Caco-2 (cell line): ENCODE data around the gene SNN. TPM values are rescaled to one million over a fixed set of nuclear protein-coding genes. Genes with fewer than 3 reads are reported as not detected.

Experiments used
- BruUV-seq: library from RNA; stranded (reverse); fragments of 400-500 nt; replicated peaks from 2 replicates; lab custom pipeline; 2021; lab: Mats Ljungman, UMichigan
- CTCF ChIA-PET: fragments of 300-600 bp; sonication (Branson Sonifier 250); formaldehyde crosslinking; loops from one replicate; lab custom pipeline; 2022; ENCODE audit warnings: antibody characterized with exemption; lab: Charles Lee
- POLR2A ChIA-PET: fragments of 300-600 bp; sonication (Branson Sonifier 250); formaldehyde crosslinking; loops from one replicate; lab custom pipeline; 2022; ENCODE audit warnings: antibody characterized with exemption; lab: Charles Lee
- DNase-seq, 2 experiments: peaks; one replicate each; pipeline versions ENCODE4 v3.0.0 to v3.0.0-alpha.2; 2020 to 2022
- H3K27me3 ChIP-seq: replicated peaks from 2 replicates; pipeline ENCODE4 v1.6.0; 2011; ENCODE audit warnings: low read length; ENCODE audit not compliant: control insufficient read depth, insufficient read depth
- H3K36me3 ChIP-seq: 2 replicates; pipeline ENCODE4 v1.5.1; 2011; ENCODE audit warnings: low read length; ENCODE audit not compliant: control insufficient read depth, insufficient read depth
- H3K4me1 ChIP-seq: fragments of 250-450 bp; sonication (Bioruptor Pico); 2 replicates; pipeline ENCODE4 v1.5.1; 2020; ENCODE audit warnings: mild to moderate bottlenecking
- H3K4me3 ChIP-seq: 2 replicates; pipeline ENCODE4 v1.5.1; 2011; ENCODE audit warnings: low read depth, mild to moderate bottlenecking, control low read depth, low read length
- H3K9me3 ChIP-seq: fragments of 250-450 bp; sonication (Bioruptor Pico); 2 replicates; pipeline ENCODE4 v1.5.1; 2020; ENCODE audit warnings: mild to moderate bottlenecking, moderate library complexity
- H3K27ac Mint-ChIP-seq: one replicate; pipeline ENCODE4 v1.8.0; 2022; ENCODE audit warnings: mixed read lengths; ENCODE audit not compliant: unreplicated experiment
- H3K27me3 Mint-ChIP-seq: one replicate; pipeline ENCODE4 v1.8.0; 2022; ENCODE audit warnings: mixed read lengths; ENCODE audit not compliant: insufficient read depth, unreplicated experiment
- H3K36me3 Mint-ChIP-seq: one replicate; pipeline ENCODE4 v1.8.0; 2022; ENCODE audit warnings: mild to moderate bottlenecking, mixed read lengths; ENCODE audit not compliant: insufficient read depth, unreplicated experiment
- H3K4me1 Mint-ChIP-seq: one replicate; pipeline ENCODE4 v1.8.0; 2022; ENCODE audit warnings: low read depth, mixed read lengths; ENCODE audit not compliant: unreplicated experiment
- H3K4me3 Mint-ChIP-seq: one replicate; pipeline ENCODE4 v1.8.0; 2022; ENCODE audit warnings: mild to moderate bottlenecking, moderate library complexity, mixed read lengths; ENCODE audit not compliant: unreplicated experiment
- H3K9me3 Mint-ChIP-seq: one replicate; pipeline ENCODE4 v1.8.0; 2022; ENCODE audit warnings: mixed read lengths; ENCODE audit not compliant: unreplicated experiment
- intact Hi-C: fragments of 100-400 bp; cut with micrococcal nuclease; formaldehyde crosslinking; loops from one replicate; pipeline ENCODE4 v1.10.0; 2022; ENCODE audit not compliant: unreplicated experiment
- total RNA-seq: library from RNA; stranded (reverse); gene quantifications from 2 replicates; pipeline ENCODE4 v1.2.3, GENCODE V29; 2022
- TF ChIP-seq, protein P1 (sequence below), 2 experiments: fragments of 200-600 bp in 1 of 2; IDR thresholded peaks; 1 replicate in 1 of 2; 2 replicates in 1 of 2; pipeline versions ENCODE4 v1.5.1 to v1.8.0; 2011 to 2022; ENCODE audit warnings: antibody characterized with exemption in 1 of 2, control low read depth in 1 of 2, inconsistent platforms in 1 of 2, low read depth in 1 of 2, low read length in 1 of 2, mild to moderate bottlenecking in 1 of 2, moderate library complexity in 1 of 2; ENCODE audit not compliant: insufficient read depth in 1 of 2, severe bottlenecking in 1 of 2, unreplicated experiment in 1 of 2

SNN gene
- total RNA-seq, 1 experiment from 2014 or later = 12.8 TPM

DNA sequence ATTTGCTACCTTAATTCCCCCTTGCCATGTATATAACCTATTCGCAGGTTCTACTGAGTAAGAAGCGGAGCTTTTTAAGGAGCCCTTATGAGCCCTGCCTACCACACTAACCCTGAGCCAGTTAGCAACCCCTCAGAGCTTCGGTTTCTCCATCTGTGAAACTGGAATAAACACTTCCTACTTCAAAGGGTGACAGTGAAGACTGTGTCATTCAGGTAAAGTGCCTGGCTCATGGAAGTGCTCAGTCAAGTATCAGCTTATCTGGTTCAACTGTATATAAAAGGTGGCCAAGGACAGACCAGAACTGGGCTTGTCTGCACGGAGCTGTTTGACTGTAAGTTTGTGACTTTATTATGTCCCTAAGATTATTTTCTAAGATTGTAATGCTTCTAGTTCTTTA, 43.4 kb downstream of the SNN start:
- no TSS peak for BruUV-seq
- no peaks in the 10 kb centered on the region for H3K4me1 Mint-ChIP-seq
- CTCF ChIA-PET = no interaction called here
- no peaks in the 10 kb centered on the region for H3K27me3 ChIP-seq
- H3K4me3 Mint-ChIP-seq = no peak overlapping the region
- DNase-seq = no peak
- H3K36me3 ChIP-seq = no peaks in the 10 kb centered on the region
- TF ChIP-seq, protein P1, sequence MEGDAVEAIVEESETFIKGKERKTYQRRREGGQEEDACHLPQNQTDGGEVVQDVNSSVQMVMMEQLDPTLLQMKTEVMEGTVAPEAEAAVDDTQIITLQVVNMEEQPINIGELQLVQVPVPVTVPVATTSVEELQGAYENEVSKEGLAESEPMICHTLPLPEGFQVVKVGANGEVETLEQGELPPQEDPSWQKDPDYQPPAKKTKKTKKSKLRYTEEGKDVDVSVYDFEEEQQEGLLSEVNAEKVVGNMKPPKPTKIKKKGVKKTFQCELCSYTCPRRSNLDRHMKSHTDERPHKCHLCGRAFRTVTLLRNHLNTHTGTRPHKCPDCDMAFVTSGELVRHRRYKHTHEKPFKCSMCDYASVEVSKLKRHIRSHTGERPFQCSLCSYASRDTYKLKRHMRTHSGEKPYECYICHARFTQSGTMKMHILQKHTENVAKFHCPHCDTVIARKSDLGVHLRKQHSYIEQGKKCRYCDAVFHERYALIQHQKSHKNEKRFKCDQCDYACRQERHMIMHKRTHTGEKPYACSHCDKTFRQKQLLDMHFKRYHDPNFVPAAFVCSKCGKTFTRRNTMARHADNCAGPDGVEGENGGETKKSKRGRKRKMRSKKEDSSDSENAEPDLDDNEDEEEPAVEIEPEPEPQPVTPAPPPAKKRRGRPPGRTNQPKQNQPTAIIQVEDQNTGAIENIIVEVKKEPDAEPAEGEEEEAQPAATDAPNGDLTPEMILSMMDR (IDR thresholded peaks at IDR 0.05; ENCODE audit: insufficient read depth in 1 of 2, low read depth in 1 of 2, low read length in 1 of 2, severe bottlenecking in 1 of 2, unreplicated experiment in 1 of 2) = no peak
- no peak overlapping the region for H3K27ac Mint-ChIP-seq
- POLR2A ChIA-PET = no interaction called here
- peaks cover 37% of the 10 kb centered on the region for H3K36me3 Mint-ChIP-seq
- no peaks in the 10 kb centered on the region for H3K9me3 Mint-ChIP-seq
- no peaks in the 10 kb centered on the region for H3K4me1 ChIP-seq
- H3K27me3 Mint-ChIP-seq = no peaks in the 10 kb centered on the region
- H3K4me3 ChIP-seq = no peak overlapping the region
- intact Hi-C loops = no loop called here
- H3K9me3 ChIP-seq = no peaks in the 10 kb centered on the region

DNA sequence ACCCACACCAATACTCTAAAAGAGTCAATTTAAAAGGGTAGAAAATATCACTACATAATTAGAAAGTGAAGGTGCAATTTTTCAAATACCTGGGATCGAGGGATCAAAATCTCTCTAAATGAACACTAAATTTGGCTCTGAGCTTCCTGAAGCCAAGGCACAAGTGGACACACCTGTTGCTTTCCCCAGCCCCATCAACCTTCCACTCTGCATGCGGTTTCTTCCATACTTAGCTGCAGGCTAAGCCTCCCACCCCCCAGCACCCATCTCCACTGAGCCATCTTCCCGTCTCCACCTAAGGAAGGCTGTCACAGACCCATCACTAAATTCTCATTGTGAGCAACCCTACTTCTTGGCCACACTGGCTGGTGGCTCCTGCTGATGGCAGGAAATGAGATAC, 43.9 kb downstream of the SNN start:
- Mint-ChIP-seq H3K36me3 (peaks cover 37% of the 10 kb centered on the region), H3K4me1 (no peaks in the 10 kb centered on the region), H3K27me3 (no peaks in the 10 kb centered on the region), H3K9me3 (no peaks in the 10 kb centered on the region), H3K27ac (no peak overlapping the region), H3K4me3 (no peak overlapping the region)
- TF ChIP-seq, protein P1 (IDR thresholded peaks at IDR 0.05; ENCODE audit: insufficient read depth in 1 of 2, low read depth in 1 of 2, low read length in 1 of 2, severe bottlenecking in 1 of 2, unreplicated experiment in 1 of 2) = no peak
- Histone ChIP-seq H3K9me3 (no peaks in the 10 kb centered on the region), H3K4me3 (no peak overlapping the region), H3K36me3 (no peaks in the 10 kb centered on the region), H3K27me3 (no peaks in the 10 kb centered on the region), H3K4me1 (no peaks in the 10 kb centered on the region)
- BruUV-seq = no TSS peak
- CTCF ChIA-PET = no interaction called here
- DNase-seq = no peak
- intact Hi-C loops = no loop called here
- POLR2A ChIA-PET = no interaction called here

DNA sequence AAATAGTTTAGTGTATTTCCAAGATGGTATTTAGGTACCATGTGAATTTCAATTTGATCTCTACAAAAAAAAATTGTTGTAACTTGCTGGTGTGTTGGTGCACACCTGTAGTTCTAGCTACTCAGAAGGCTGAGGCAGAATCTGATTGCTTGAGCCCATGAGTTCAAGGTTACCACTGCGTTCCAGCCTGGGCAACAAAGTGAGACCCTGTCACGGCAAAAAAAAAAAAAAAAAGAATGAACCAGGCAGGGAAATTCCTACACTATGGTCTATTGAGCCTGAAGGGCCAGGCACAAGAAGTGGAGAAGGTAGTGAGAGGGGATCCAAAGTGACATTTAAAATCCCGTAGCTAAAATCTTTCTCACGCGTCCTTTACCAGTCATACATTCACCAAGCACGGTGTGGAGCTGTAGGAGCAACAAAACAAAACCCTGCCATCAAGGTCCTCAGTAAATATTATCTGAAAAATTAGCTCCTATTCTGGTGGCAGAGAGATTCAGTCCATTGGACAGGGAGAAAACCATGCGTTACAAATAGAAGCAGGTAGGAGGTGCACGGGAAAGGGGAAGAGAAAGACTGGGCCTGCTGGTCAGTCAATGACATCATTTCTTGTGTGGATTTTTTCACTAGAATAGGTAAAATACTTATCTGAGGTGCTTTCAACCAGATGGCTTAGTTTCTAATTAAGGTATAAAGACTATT, 47.1 kb downstream of the SNN start:
- H3K27me3 ChIP-seq = no peaks in the 10 kb centered on the region
- CTCF ChIA-PET = interaction anchor here (1.1 kb wide), 1 partner anchor 324 kb away, joined by 3 read pairs; no protein-coding TSS in a partner anchor
- H3K9me3 ChIP-seq = no peaks in the 10 kb centered on the region
- H3K36me3 ChIP-seq = no peaks in the 10 kb centered on the region
- Mint-ChIP-seq H3K4me3 (no peak overlapping the region), H3K27ac (no peak overlapping the region), H3K4me1 (peaks cover 6% of the 10 kb centered on the region), H3K27me3 (no peaks in the 10 kb centered on the region), H3K9me3 (no peaks in the 10 kb centered on the region), H3K36me3 (peaks cover 47% of the 10 kb centered on the region)
- BruUV-seq = no TSS peak
- no peak overlapping the region for H3K4me3 ChIP-seq
- H3K4me1 ChIP-seq = no peaks in the 10 kb centered on the region
- POLR2A ChIA-PET = no interaction called here
- TF ChIP-seq, protein P1 (IDR thresholded peaks at IDR 0.05; ENCODE audit: insufficient read depth in 1 of 2, low read depth in 1 of 2, low read length in 1 of 2, severe bottlenecking in 1 of 2, unreplicated experiment in 1 of 2) = no peak
- intact Hi-C loops = loop anchor here (2.0 kb wide), 1 partner anchor 309 kb away; no protein-coding TSS in a partner anchor
- no peak for DNase-seq
